LNCAP (cell line): ENCODE results near the gene ZNF500.

Experiments
- CTCF ChIP-seq: fragments of 450-650 bp; IDR thresholded peaks from 2 replicates; pipeline ENCODE4 v1.5.1; 2017; ENCODE audit warnings: mild to moderate bottlenecking

The ZNF500 gene

GRCh38 chr16:4718466-4718865 lies 48.5 kb downstream of the ZNF500 start:
- TF ChIP-seq CTCF = no peak

- no peak for TF ChIP-seq CTCF
These were observed 52.0 kb downstream of the ZNF500 start for GRCh38 chr16:4714996-4715395.

GRCh38 chr16:4713663-4714501 lies 53.1 kb downstream of the ZNF500 start:
- no peak for TF ChIP-seq CTCF

- TF ChIP-seq CTCF = no peak
These were observed 57.5 kb downstream of the ZNF500 start for GRCh38 chr16:4709481-4709880.

GRCh38 chr16:4706871-4707270 lies 60.1 kb downstream of the ZNF500 start:
- TF ChIP-seq CTCF = no peak

GRCh38 chr16:4704913-4705312 lies 62.0 kb downstream of the ZNF500 start:
- no peak for TF ChIP-seq CTCF

GRCh38 chr16:4704491-4704890 lies 62.5 kb downstream of the ZNF500 start:
- TF ChIP-seq CTCF = no peak
